ENCODE results near the gene VSTM4. TPM values are rescaled to one million over a fixed set of nuclear protein-coding genes. Genes with fewer than 3 reads are reported as not detected.
A peak's percentile ranks its signal among the peaks of the same experiment; 100 is the strongest.

VSTM4 gene
- total and polyA plus RNA-seq, 12 donors, result 15.1 to 136 (median 60.3) TPM

DNA sequence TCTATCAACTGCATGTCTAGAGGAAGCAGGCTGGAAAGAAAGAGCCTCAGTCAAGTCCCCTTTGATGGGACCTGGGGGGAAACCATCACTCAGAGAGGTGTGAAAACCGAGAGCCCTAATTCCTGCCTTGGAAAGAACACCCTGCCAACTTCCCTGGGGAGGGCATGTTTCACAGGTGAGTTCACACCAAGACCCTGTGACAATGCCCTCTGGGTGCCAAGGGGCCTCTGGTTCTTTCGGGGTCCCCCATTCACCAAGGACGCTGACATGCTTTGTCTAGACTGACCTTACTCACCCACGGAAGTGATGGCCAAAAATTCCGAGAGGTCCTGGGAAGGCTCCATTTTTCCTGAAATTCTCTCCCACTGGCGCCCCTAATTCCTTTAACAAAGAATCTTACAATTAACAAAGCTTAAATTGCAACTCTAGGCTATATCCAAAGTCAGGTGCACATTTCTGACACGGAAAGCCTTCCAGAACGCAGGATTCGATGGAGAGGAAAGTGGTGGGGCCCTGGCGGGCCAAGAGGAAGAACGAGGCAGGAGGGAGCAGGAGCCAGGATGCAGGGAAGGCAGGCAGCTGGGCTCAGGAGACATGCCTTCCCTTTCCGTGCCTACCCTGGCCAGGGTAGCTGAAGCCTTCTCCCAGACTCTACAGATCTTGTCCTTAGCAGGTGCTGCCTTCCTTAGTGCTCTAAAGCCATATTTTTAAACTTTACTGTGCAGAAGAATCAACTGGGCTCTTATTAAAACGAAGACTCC, 23.7 kb downstream of the VSTM4 start:
- Histone ChIP-seq H3K36me3 (replicated peaks in 1 of 2) (peaks cover 0 to 2% of the 10 kb centered on the region in 2 donors), H3K27ac (peak overlapping the region in 1 of 5 donors; percentile 67), H3K27me3 (no peaks in the 10 kb centered on the region), H3K9me3 (replicated peaks in 1 of 3) (no peaks in the 10 kb centered on the region), H3K4me1 (replicated peaks in 1 of 2) (peaks cover 14 to 36% of the 10 kb centered on the region in 2 donors), H3K4me3 (no peak overlapping the region)
- 83 to 94% (median 92%) methylated on average over 13 of the region's 13 CpGs for WGBS, 4 donors
- TF ChIP-seq POLR2A (IDR thresholded peaks at IDR 0.05), result no peak
- no peak for TF ChIP-seq CTCF (IDR thresholded peaks at IDR 0.05)
- intact Hi-C loops (cut with DNase I), result no loop called here
- no peak for DNase-seq

DNA sequence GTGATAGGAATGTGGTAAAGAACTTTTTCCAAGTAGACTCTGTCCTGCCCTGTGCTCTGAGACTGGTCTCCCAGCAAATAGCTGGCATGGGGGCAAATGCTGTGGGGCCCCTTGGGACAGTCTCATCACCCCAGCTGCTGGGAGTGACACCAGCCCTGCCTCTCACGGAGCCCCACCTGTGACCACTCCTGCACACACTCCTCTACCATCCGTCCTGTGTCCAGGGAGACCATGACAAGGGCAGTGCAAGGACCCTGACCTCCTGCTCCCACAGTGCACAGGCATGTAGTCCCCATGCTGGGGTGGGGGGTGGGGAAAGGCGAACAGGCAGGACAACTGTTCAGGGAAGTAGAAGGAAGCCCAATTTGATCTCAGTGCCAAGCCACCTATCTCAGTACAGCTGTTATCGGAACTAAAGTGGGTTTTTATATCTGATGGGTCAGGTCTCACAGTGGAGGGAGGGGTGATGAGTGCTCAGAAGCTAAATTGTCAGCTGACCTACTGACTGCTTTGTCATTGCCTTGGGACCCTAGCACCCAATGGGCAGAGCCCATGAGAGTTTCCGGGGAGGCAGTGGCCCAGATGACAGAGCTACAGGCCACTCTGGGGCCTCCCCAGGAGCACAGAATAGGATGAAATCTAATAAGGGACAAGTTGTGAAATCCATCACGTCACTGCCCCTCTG, 24.5 kb downstream of the VSTM4 start:
- TF ChIP-seq POLR2A (IDR thresholded peaks at IDR 0.05), result no peak
- TF ChIP-seq CTCF (IDR thresholded peaks at IDR 0.05), result no peak
- 80 to 94% (median 86%) methylated on average over 4 to 6 of the region's 6 CpGs for WGBS, 4 donors
- DNase-seq, result no peak
- H3K36me3 ChIP-seq (replicated peaks in 1 of 2), result peaks cover 0 to 2% of the 10 kb centered on the region in 2 donors
- H3K4me1 ChIP-seq (replicated peaks in 1 of 2), result peaks cover 14 to 31% of the 10 kb centered on the region in 2 donors
- intact Hi-C loops (cut with DNase I), result no loop called here
- H3K27ac ChIP-seq, result peak overlapping the region in 2 of 5 donors; percentile 42 to 67
- no peak overlapping the region for H3K4me3 ChIP-seq
- no peaks in the 10 kb centered on the region for H3K27me3 ChIP-seq
- H3K9me3 ChIP-seq (replicated peaks in 1 of 3), result no peaks in the 10 kb centered on the region

DNA sequence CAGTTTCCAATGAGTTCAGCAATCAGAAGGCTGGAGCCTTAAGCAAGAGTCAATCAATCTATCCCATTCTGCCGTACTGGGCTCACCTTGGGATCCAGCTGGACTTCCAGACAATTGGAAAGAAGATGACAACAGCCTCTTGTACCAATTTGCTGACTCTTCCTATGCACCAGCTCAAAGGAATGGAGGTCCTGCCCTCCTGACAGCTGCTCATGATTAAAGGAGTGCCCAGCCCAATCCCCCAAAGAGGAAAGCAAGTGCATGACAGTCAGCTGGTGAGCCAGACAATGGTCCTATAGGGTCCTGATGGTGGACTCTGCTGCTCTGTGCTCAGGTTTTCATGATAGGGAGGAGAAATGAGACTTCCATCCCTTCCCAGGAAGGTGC, 25.1 kb downstream of the VSTM4 start:
- no peak for DNase-seq
- intact Hi-C loops (cut with DNase I), result no loop called here

More for the DNA sequence above, 25.1 kb downstream of the VSTM4 start:
- Histone ChIP-seq H3K4me1 (replicated peaks in 1 of 2) (peaks cover 14 to 24% of the 10 kb centered on the region in 2 donors), H3K27ac (peak overlapping the region in 3 of 5 donors; percentile 15 to 67 (median 42)), H3K4me3 (no peak overlapping the region), H3K36me3 (replicated peaks in 1 of 2) (peaks cover 0 to 2% of the 10 kb centered on the region in 2 donors), H3K9me3 (replicated peaks in 1 of 3) (no peaks in the 10 kb centered on the region), H3K27me3 (no peaks in the 10 kb centered on the region)
- TF ChIP-seq POLR2A (IDR thresholded peaks at IDR 0.05) (no peak), CTCF (IDR thresholded peaks at IDR 0.05) (no peak)
- WGBS, 4 donors, result 22 to 48% (median 29%) methylated on average over 1 of the region's 1 CpG

Measured in adrenal gland (tissue), 12 donors.